HG03103 (cell line): ENCODE results near the gene FAM120A.

ENCODE experiments used
- ATAC-seq: cut with Tn5 transposase; IDR thresholded peaks from one replicate; pipeline ENCODE4 v1.9.1; 2021; ENCODE audit warnings: low read depth; ENCODE audit not compliant: unreplicated experiment

The FAM120A gene

DNA sequence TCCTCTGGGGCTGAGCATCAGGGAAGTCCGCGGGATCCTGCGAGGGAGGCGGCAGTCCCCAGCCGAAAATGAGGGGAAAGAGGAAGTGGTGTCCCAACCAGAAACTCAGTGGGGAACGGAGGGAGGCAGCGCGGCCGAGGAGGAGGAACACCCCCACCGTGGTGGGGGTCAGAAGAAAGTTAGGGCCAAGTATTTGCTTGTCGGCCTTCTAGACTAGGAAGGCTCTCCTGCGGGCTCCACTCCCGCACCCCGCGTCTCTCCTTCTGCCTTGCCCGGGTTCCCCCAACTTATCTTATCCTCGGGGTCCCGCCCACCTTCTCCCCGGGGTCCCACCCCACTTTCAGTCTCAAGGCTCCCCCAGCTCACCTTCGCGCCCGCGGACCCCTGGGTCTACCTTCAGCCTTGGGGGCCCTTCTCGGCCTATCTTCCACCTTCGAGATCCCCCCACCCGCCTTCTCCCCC lies 124.3 kb downstream of the FAM120A start:
- ATAC-seq = no peak

DNA sequence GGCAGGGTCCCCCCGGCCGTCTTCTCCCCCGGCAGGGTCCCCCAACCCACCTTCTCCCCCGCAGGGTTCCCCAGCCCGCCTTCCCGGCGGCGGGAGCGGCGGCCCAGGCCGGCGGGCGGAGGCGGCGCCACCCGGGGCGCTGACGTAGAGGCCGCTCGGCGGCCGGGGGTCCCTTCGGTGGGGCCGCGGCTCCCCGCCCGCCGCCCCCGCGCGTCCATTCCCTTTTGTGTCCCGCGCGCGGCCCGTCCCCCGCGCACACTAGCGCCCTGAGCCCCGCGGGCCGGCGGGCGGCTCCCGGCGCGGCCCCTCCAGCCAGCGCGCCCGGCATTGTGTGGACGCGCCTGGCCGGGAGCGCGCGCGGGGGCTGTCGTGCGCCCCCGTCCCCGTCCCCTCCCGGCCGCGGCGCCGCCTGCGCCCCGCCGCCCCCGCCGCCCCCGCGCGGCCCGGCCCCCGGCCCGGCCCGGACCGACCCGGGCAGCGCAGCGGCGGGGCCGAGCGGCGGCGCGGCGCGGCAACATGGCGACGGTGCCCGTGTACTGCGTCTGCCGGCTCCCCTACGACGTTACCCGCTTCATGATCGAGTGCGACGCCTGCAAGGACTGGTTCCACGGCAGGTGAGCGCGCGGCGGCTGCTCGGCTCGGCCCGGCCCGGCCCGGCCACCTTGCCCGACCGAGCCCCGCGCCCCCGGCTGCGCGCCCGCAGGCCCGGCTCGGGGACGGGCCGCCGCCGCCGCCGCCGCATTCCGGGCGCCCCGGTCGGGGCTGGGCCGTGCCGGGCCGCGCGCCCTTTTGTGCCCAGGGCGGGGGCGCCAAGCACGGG lies 125.0 kb downstream of the FAM120A start, which contains the start of gene PHF2:
Gene PHF2 (plus strand): TSS at position 327 of the 820 bp plus-strand sequence. CDS start 190 bp downstream, at position 517.
- ATAC-seq = no peak

GRCh38 chr9:93577078-93577974 lies 125.8 kb downstream of the FAM120A start:
- no peak for ATAC-seq

GRCh38 chr9:93577975-93578682 lies 126.6 kb downstream of the FAM120A start:
- no peak for ATAC-seq

DNA sequence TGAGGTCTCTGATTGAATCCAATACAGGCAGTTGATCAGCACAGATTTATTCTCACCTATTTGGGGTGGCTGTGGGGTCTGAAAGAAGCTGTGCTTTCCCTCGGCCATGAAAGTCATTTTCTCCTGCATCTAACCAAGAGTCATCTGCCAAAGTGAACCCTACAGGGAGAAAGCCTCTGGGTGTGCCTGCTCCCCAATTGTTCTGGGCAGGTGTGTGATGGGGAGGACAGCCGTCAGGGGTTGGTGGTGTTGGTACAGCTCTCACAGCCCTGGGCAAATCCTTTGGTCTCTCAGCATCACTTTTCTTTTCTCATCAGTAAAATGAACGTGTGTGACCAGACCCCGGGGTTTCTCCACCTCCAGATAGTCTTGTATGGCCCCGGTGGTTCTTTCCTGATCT lies 127.4 kb downstream of the FAM120A start:
- ATAC-seq = no peak

DNA sequence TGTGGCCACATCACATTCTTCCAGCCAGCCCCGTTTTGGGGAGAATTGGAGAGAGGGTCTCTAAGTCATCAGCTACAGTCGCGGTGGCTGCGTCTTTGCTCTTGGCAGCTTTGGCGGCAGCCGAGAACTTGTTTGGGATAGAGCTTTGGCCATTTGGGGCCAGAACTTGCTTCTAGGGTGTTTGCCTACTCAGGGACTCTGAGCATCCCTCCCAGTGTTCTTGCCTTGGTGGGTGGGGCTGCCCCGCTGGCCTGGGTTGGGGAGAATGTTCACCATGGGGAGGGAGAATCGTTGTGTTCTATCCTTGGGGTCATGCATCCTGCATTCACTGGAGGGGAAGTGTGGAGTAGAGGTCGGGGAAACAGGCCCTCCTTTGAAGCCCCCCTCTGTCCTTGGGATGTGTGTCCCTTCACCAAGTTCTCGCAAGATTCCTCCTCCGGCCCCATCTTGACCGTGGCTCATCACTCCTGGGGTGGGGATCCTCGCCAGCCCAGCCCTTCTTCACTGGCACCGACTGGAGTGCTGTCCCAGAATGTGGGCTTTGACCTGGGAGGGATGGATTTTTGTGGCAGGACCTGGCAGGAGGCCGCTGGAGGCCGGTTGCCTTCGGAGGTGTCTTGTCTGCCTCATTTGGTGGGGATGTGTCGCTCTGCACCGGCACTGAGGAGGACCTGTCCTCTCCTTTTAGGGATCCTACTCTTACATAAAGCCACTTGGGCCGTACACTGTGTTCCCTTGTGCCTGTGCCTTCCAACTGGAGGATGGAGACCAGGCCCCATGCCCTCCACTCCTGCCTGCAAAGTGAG lies 128.4 kb downstream of the FAM120A start:
- ATAC-seq = no peak

GRCh38 chr9:93580654-93581380 lies 129.3 kb downstream of the FAM120A start:
- no peak for ATAC-seq

GRCh38 chr9:93582115-93582514 lies 130.6 kb downstream of the FAM120A start:
- no peak for ATAC-seq

DNA sequence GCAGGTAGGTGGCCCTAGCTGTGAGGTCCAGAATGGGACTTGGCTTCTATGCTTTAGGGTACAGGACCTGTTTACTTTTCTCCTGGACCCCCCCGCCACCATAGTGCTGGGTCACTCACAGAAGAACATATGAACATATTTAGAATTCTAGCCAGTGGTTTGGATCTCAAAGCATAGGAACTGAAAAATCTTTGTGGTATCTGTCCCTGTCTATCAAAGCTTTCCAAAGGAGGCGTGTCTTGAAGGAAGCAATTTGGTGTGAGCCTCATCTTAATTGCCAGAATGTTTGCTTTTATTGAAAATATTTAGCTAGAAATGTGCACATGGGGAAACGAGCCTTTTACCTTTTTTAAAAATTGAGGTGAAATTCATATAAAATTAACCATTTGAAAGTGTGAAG lies 131.1 kb downstream of the FAM120A start:
- no peak for ATAC-seq

- no peak for ATAC-seq
Observed at GRCh38 chr9:93585259-93585658, 133.8 kb downstream of the FAM120A start.

DNA sequence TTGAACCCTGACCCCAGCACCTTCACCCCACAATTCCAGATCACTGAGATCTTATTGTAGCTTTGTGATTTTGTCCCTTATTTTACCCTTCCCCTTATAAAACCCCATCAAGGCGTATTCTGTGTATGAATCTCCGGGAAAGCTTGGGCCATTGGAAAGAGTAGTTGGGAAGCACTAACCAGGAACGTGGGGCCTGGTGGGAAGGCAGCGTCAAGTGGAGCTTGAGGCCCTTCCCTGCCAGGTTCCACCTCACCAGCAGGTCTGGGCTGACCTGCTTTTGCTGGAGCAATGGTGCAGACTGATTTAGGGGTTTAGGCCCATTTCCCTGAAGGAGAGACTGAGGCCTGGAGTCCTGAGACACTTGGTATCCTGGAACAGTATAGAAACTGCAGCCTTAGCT lies 134.2 kb downstream of the FAM120A start:
- ATAC-seq = no peak

DNA sequence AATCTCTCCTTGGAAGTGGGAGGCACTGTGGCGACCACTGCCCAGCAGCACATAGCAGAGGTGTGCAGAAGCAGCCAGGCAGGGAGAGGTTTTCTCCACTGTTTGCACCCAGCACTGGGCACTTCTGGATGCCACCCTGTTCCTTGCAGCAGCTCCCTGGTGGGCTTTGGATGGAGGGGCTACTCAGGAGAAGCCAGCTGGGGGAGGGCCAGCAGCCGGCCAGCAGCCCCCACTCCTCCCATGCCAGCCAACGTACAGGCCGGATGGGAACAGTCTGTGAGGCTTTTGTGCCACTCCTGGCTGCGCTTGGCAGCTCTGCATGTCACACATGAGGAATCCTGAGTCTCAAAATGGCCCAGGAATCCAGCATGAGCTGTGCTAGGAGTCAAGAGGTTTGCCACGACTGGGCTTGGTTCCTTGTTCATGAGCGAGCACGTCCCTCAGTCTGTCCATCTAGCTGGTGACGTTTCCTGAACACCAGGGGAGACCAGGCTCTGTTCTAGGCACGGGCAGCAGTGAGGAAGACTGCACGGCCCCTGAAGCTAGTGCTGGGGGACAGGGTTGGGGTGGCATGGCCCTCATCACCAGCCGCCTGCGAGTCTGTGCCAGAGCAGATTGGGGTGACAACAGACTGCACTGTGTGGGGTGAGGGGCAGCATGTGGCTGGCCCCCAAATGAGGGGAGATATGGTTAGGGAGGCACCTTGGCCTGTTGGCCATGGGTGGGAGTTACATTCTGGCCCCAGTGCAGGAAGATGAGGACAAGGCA lies 135.0 kb downstream of the FAM120A start:
- no peak for ATAC-seq

- no peak for ATAC-seq
Observed at GRCh38 chr9:93587284-93587650, 135.8 kb downstream of the FAM120A start.

DNA sequence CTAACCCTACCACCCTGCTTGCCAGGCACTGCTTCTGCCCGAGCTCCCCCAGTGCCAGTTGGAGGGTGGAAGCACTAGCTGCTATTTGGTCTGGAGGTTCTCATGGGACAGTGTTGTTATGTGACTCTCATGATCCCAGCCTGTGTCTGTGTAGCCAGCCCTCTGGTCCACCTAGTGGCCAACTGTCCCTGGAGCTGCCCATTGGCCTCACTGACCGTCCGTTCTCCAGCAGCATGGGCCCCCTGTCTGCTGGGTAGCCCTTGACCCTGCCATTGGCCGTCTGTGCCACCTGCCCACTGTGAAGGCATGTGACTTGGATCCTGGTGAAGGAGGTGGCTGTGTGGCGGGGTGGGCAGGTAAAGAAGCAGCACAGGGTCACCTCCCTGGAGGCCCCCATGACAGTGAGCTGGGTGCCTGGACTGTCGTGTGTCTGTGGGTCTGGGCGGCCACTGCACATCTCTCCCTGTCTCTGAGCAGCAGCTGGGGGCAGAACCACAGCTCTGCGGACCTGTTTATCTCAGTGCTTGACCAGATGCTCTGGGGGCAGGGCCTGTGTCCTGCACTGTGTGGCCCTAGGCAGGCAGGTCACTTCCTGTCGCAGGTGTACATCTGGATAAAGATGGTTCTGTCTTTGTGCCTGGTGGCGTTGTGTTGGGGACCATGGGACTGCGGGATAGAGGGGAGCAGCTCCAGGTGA lies 136.3 kb downstream of the FAM120A start:
- no peak for ATAC-seq

DNA sequence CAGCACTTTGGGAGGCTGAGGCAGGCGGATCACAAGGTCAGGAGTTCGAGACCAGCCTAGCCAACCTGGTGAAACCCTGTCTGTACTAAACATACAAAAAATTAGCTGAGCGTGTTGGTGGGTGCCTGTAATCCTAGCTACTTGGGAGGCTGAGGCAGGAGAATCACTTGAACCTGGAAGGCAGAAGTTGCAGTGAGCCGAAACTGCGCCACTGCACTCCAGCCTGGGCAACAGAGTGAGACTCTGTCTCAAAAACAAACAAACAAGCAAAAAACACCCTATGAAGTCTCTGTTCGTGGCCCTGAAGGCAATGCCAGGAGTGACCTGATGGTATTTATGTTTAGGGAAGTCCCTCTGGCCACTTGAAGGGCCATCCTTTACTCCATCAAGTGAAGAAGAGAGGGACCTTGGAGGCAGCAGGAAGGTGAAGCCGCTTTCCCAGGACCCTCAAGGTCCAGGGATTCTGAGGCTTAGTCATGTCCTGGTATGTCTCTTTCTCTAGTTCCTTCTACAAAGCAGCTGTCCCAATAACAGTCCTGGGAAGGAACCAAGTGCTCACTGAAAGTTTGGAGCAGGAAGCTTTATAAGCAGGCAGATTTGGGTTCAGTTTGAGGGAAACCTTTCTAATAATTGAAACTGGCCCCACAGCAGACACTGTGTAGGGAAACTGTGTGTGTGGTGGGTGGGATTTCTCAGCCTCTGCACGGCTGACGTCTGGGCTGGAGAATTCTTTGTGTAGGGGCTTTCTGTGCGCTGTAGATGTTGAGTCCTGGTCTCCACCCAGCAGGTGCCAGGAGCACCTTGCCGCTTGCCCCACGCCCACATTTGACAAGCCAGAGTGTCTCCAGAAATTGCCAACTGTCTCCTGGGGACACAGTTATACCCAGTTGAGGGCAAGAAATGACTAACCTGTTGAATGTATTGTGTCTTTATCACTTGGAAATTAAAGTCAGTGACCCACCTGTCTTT lies 137.4 kb downstream of the FAM120A start:
- ATAC-seq = no peak

DNA sequence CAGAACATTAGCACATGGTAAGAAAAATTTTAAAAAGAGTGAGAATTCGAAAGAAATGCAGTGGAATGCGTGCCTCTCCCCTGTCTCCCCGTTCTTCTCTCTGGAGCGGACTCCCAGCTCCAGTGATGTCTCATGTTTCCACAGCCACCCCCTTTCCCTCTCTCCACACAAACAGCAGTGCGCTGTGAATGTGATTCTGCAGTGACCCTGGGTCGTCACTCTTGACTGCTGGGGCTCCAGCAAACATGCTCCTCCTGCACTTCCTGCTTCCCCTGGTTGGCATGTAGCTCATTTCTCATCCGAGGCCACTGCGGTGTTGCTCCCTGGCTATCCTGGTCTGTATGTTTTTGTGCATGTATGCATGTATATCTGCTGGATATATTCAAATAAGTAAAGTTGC lies 138.2 kb downstream of the FAM120A start:
- no peak for ATAC-seq
